Activated CD8-positive, alpha-beta T cell treated with anti-CD3 and anti-CD28 coated beads, Interleukin-2, amount 10 ng/mL, durations not matched to agents 7 days and 5 days (primary cell): ENCODE measurements around the gene SLC12A8. TPM values are rescaled to one million over a fixed set of nuclear protein-coding genes. Genes with fewer than 3 reads are reported as not detected.

Experiments used
- ATAC-seq: fragments of 150-1000 bp; cut with Tn5 transposase; one replicate; pipeline ENCODE4 v1.10.0; 2021; ENCODE audit warnings: moderate library complexity
- CTCF ChIA-PET: fragments of 350-600 bp; sonication (Branson Sonifier 250); formaldehyde crosslinking; loops from one replicate; lab custom pipeline; 2021; ENCODE audit warnings: antibody characterized with exemption; lab: Charles Lee
- POLR2A ChIA-PET: fragments of 350-600 bp; sonication (Branson Sonifier 250); formaldehyde crosslinking; loops from one replicate; lab custom pipeline; 2021; ENCODE audit warnings: antibody characterized with exemption; lab: Charles Lee
- DNase-seq: peaks from one replicate; pipeline ENCODE4 v3.0.0-alpha.2; 2020
- H3K27ac Mint-ChIP-seq: one replicate; pipeline ENCODE4 v1.8.0; 2021; ENCODE audit warnings: mild to moderate bottlenecking, mixed read lengths
- H3K27me3 Mint-ChIP-seq: one replicate; pipeline ENCODE4 v1.8.0; 2021; ENCODE audit warnings: low read depth, mixed read lengths
- H3K36me3 Mint-ChIP-seq: one replicate; pipeline ENCODE4 v1.8.0; 2021; ENCODE audit warnings: low read depth, mixed read lengths
- H3K4me1 Mint-ChIP-seq: one replicate; pipeline ENCODE4 v1.8.0; 2021; ENCODE audit warnings: low read depth, mixed read lengths
- H3K4me3 Mint-ChIP-seq: one replicate; pipeline ENCODE4 v1.8.0; 2021; ENCODE audit warnings: mild to moderate bottlenecking, mixed read lengths
- H3K9me3 Mint-ChIP-seq: one replicate; pipeline ENCODE4 v1.8.0; 2022; ENCODE audit warnings: mixed read lengths; ENCODE audit not compliant: insufficient read depth
- total RNA-seq, 2 experiments: library from RNA; stranded (reverse); gene quantifications; one replicate each; pipeline ENCODE4 v1.2.3, GENCODE V29; 2021

Gene SLC12A8
- total RNA-seq, 2 experiments from 2014 or later = 0.45 to 0.50 TPM

GRCh38 chr3:125179884-125180240 lies 32.7 kb downstream of the SLC12A8 start:
- ChIA-PET CTCF (no interaction called here), POLR2A (no interaction called here)
- H3K36me3 Mint-ChIP-seq = no peaks in the 10 kb centered on the region
- no peak overlapping the region for H3K4me3 Mint-ChIP-seq
- ATAC-seq = no peak
- DNase-seq = no peak
- peaks cover 3% of the 10 kb centered on the region for H3K27me3 Mint-ChIP-seq
- H3K27ac Mint-ChIP-seq = no peak overlapping the region
- H3K4me1 Mint-ChIP-seq = peaks cover 1% of the 10 kb centered on the region
- H3K9me3 Mint-ChIP-seq = no peaks in the 10 kb centered on the region

DNA sequence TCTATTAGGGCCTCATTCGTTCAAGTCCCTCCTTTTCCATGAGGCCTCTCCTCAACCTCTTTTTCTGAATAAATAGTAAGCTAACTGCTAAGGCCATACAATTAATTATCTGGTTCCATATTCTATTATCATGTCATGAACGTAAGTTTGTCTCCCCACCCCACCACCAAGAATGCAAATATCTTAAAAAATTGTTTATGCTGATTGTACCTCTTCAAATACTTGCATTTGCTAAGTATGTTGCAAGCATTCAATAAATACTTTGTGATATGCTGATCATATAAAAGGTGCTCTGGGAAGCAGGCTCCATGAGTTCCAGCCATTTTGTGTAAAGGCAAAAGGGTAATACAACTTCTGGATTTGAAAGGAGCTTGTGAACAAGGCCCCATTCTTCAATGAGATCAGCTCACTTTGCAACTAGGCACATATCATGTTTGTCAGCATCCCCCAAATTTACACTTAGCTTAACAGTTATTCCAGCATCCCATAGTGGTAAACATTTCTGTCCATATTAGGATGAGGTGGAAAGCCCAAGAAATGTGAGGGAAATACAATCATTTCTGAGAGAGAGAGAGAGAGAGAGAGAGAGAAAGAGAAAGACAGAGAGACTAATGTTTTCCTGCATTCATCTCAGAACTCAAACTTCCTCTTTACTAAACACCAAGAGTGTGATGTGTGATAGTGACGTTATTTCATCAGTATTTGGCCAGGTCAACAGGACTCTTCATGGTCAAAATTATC lies 33.2 kb downstream of the SLC12A8 start:
- no peak for DNase-seq
- ChIA-PET CTCF (no interaction called here), POLR2A (no interaction called here)
- Mint-ChIP-seq H3K9me3 (no peaks in the 10 kb centered on the region), H3K36me3 (no peaks in the 10 kb centered on the region), H3K27ac (no peak overlapping the region), H3K27me3 (peaks cover 6% of the 10 kb centered on the region), H3K4me1 (peaks cover 1% of the 10 kb centered on the region), H3K4me3 (no peak overlapping the region)
- no peak for ATAC-seq

DNA sequence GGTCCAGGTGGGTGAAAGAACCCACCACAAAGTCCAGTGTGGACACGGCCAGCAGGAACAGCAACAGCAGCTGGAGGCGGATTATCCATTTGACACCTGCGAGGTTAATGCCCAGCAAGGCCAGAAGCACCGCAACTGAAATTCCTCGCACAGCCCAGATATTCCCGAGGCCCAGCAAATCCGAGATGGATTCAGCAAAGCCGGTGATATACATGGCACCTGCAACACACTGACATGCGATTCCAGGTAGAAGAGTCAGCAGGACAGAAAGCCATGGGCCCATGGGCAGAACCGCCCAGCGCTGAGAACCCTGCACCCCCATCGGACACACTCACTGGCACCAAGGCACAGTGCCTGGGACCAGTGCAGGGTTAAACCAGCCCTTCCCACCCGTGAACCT lies 34.8 kb downstream of the SLC12A8 start:
- no peak for ATAC-seq
- H3K9me3 Mint-ChIP-seq = no peaks in the 10 kb centered on the region
- ChIA-PET CTCF (no interaction called here), POLR2A (no interaction called here)
- H3K4me3 Mint-ChIP-seq = no peak overlapping the region
- H3K27ac Mint-ChIP-seq = no peak overlapping the region
- H3K4me1 Mint-ChIP-seq = peaks cover 1% of the 10 kb centered on the region
- no peaks in the 10 kb centered on the region for H3K36me3 Mint-ChIP-seq
- H3K27me3 Mint-ChIP-seq = peaks cover 14% of the 10 kb centered on the region
- DNase-seq = no peak

GRCh38 chr3:125175295-125176078 lies 37.1 kb downstream of the SLC12A8 start:
- H3K4me3 Mint-ChIP-seq = no peak overlapping the region
- no peak overlapping the region for H3K27ac Mint-ChIP-seq
- POLR2A ChIA-PET = no interaction called here
- H3K36me3 Mint-ChIP-seq = no peaks in the 10 kb centered on the region
- H3K4me1 Mint-ChIP-seq = peaks cover 1% of the 10 kb centered on the region
- ATAC-seq = no peak
- no peaks in the 10 kb centered on the region for H3K9me3 Mint-ChIP-seq
- DNase-seq = no peak
- peaks cover 16% of the 10 kb centered on the region for H3K27me3 Mint-ChIP-seq
- CTCF ChIA-PET = no interaction called here

DNA sequence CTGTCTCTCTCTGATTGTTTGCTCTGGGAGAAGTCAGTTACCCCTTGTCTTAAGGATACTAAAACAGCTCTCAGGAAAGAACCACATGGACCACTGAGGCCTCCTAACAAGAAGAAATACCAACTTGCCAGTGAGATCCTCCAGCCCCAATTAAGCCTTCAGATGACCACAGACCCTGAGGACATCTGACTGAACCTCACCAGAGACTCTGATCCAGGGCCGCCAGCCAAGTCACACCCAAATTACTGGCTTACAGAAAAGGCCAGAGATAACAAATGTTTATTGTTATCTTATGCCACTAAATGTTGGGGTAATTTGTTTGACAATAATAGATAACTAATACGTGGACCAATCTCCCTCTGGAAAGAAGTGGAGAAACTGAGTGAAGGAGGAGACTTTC lies 40.2 kb downstream of the SLC12A8 start:
- Mint-ChIP-seq H3K27ac (no peak overlapping the region), H3K36me3 (no peaks in the 10 kb centered on the region), H3K27me3 (peaks cover 24% of the 10 kb centered on the region), H3K4me1 (peaks cover 10% of the 10 kb centered on the region), H3K4me3 (no peak overlapping the region), H3K9me3 (no peaks in the 10 kb centered on the region)
- ATAC-seq (no peak), DNase-seq (no peak)
- ChIA-PET CTCF (no interaction called here), POLR2A (no interaction called here)

GRCh38 chr3:125168711-125169393 lies 43.7 kb downstream of the SLC12A8 start:
- no peak for DNase-seq
- Mint-ChIP-seq H3K4me1 (peaks cover 11% of the 10 kb centered on the region), H3K27ac (no peak overlapping the region), H3K4me3 (no peak overlapping the region), H3K36me3 (no peaks in the 10 kb centered on the region), H3K27me3 (peaks cover 18% of the 10 kb centered on the region), H3K9me3 (no peaks in the 10 kb centered on the region)
- CTCF ChIA-PET = interaction anchor here (1.2 to 1.4 kb wide), 2 partner anchors 12 to 33 kb away, joined by 4 to 6 read pairs; no protein-coding TSS in a partner anchor
- POLR2A ChIA-PET = no interaction called here
- no peak for ATAC-seq

GRCh38 chr3:125166599-125167136 lies 45.9 kb downstream of the SLC12A8 start:
- Mint-ChIP-seq H3K27me3 (peaks cover 14% of the 10 kb centered on the region), H3K9me3 (no peaks in the 10 kb centered on the region), H3K27ac (no peak overlapping the region), H3K36me3 (no peaks in the 10 kb centered on the region), H3K4me1 (peaks cover 14% of the 10 kb centered on the region), H3K4me3 (no peak overlapping the region)
- ChIA-PET CTCF (no interaction called here), POLR2A (interaction anchor here (0.6 kb wide), 1 partner anchor 118 kb away, joined by 4 read pairs; no protein-coding TSS in a partner anchor)
- ATAC-seq = no peak
- no peak for DNase-seq

DNA sequence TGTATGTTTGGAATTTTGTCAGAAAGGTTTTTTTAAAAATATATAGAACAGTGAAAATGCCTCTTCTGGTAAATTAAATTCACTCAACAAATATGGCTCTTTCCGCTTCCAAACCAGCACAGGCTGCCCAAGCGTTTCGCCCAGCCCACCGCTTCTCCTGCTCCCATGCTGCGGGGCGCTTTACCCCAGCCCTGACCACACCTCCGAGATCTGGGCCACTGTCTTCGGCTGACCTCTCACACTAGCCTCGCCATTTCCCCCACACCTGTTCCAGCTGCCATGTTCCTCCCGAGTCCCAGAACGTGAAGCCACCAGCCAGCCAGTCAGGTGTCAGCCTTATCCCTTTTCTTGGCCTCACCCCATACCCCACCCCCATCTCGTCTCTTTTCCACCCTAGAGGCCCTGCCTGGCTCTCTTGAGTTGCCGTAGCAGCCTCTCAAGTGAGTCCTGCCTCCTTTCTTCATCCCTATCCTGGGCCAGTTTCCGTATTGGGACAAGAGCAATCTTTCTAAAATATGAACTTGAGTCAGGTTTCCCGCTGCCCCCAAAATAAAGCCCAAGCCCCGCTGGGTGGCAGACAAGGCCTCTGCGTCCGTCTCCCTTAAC lies 46.5 kb downstream of the SLC12A8 start:
- Mint-ChIP-seq H3K36me3 (no peaks in the 10 kb centered on the region), H3K4me3 (no peak overlapping the region), H3K27me3 (peaks cover 16% of the 10 kb centered on the region), H3K4me1 (peaks cover 14% of the 10 kb centered on the region), H3K9me3 (no peaks in the 10 kb centered on the region), H3K27ac (peak overlapping the region; percentile 13)
- POLR2A ChIA-PET = interaction anchor here (0.6 kb wide), 1 partner anchor 118 kb away, joined by 4 read pairs; no protein-coding TSS in a partner anchor
- ATAC-seq = no peak
- CTCF ChIA-PET = no interaction called here
- no peak for DNase-seq

GRCh38 chr3:125165189-125165947 lies 47.2 kb downstream of the SLC12A8 start:
- CTCF ChIA-PET = interaction anchor here (0.9 to 1.4 kb wide), 3 partner anchors 165 to 264 kb away, joined by 3 read pairs; no protein-coding TSS in a partner anchor
- H3K9me3 Mint-ChIP-seq = no peaks in the 10 kb centered on the region
- H3K36me3 Mint-ChIP-seq = no peaks in the 10 kb centered on the region
- peaks cover 18% of the 10 kb centered on the region for H3K27me3 Mint-ChIP-seq
- no peak overlapping the region for H3K27ac Mint-ChIP-seq
- ATAC-seq = peak; percentile 51
- no peak for DNase-seq
- H3K4me1 Mint-ChIP-seq = peaks cover 14% of the 10 kb centered on the region
- no peak overlapping the region for H3K4me3 Mint-ChIP-seq
- POLR2A ChIA-PET = no interaction called here

- H3K4me3 Mint-ChIP-seq = no peak overlapping the region
- peaks cover 14% of the 10 kb centered on the region for H3K4me1 Mint-ChIP-seq
- no peak for ATAC-seq
- ChIA-PET POLR2A (no interaction called here), CTCF (interaction anchor here (0.9 to 1.4 kb wide), 3 partner anchors 163 to 235 kb away, joined by 3 read pairs; no protein-coding TSS in a partner anchor)
- H3K27ac Mint-ChIP-seq = no peak overlapping the region
- H3K9me3 Mint-ChIP-seq = no peaks in the 10 kb centered on the region
- H3K36me3 Mint-ChIP-seq = no peaks in the 10 kb centered on the region
- H3K27me3 Mint-ChIP-seq = peaks cover 14% of the 10 kb centered on the region
- DNase-seq = no peak
Observed at GRCh38 chr3:125163739-125164601, 48.6 kb downstream of the SLC12A8 start.
